SKM-1 (cell line): ENCODE measurements around the gene CDX4.
"Not testable (repeated sequence)": the region's sequence is repeated elsewhere in the genome, so short reads cannot be mapped to it uniquely, and the experiment has no call there.

Experiments
- DNase-seq: peaks from one replicate; lab custom pipeline; 2025; ENCODE audit not compliant: unreplicated experiment; lab: John Stamatoyannopoulos, UW

CDX4 gene

GRCh38 chrX:73446831-73447230 is at the start of gene CDX4:
CDX4 (plus strand) TSS chrX:73447053; CDS start chrX:73447254, 201 bp downstream.
- no peak for DNase-seq

DNA sequence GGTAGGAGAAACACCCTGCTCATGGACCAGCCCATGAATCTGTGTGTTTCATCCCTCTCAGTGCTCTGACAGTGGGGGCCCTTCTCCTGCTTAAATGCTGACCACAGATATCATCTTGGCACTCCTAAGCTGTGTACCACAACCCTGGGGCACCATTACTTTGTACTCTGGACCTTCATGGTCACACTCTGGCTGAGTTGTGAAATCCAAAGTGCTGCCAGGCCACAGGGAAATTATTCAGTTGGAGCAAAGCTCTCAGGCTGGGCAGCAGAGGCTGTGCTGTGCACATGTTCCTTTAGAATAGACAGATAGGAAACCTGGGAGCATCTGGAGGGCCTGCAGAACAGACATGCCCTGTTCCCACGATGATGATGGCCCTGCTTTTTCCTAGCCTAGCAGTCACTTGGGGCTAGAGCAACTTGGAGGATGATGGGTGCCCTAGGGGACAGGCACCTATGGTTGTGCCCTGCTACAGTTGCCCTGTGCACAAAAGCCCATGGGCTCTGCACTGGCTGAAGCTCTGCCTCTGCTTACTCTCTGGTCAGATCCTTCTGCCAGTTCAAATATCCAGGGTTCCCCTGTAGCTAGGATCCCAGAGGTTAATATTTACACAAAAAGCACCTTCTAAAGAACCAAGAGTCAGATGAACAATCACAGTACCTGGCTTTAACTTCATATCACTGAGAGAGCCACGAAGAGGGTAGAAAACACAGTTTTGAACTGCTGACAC is 48.5 kb upstream of the CDX4 start:
- DNase-seq = no peak

GRCh38 chrX:73400136-73400748 is 46.6 kb upstream of the CDX4 start:
- DNase-seq = no peak

DNA sequence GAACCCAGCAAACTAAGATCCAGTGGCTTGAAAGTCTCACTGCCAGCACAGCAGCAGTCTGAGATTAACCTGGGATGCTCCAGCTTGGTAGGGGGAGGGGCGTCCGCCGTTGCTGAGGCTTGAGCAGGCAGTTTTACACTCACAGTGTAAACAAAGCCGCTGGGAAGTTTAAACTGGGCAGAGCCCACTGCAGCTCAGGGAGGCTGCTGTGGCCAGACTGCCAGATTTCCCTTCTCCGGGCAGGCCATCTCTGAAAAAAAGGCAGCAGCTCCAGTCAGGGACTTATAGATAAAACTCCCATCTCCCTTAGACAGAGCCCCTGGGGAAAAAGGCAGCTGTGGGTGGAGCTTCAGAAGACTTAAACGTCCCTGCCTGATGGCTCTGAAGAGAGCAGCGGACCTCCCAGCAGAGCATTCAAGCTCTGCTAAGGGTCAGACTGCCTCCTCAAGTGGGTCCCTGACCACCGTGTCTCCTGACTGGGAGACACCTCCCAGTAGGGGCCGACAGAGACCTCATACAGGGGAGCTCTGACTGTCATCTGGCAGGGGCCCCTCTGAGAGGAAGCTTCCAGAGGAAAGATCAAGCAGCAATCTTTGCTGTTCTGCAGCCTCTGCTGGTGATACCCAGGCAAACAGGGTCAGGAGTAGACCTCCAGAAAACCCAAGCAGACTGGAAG is 45.1 kb upstream of the CDX4 start:
- no peak for DNase-seq

DNA sequence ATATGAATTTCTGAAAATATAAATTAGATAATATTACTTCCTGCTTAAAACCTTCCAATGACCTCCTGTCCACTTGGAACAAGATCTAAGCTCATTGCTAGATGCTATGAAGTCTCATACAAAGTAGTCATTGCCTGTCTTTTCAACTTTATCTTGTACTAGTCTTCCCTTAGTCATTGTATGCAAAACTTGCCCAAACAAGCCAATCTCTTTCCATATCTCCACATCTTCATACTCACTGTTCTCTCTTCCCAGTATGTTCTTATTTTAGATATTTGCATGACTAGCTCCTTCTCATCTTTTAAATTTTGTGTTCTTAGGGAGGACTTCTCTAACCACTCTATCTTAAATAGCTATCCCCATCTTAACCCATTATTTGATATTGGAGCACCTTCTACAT is 33.9 kb upstream of the CDX4 start:
- no peak for DNase-seq

DNA sequence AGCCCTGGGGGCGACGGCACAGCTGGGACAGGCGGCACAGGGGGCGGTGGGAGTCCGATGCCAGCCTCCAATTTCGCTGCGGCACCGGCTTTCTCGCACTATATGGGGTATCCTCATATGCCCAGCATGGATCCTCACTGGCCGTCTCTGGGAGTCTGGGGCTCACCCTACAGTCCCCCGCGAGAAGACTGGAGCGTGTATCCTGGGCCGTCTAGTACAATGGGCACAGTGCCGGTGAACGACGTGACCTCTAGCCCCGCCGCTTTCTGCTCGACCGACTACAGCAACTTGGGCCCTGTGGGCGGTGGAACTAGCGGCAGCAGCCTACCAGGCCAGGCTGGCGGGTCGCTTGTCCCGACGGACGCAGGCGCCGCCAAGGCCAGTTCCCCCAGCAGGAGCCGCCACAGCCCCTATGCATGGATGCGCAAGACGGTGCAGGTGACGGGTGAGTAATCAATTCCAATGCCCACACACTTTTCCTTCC is 500 bp downstream of the CDX4 start:
- DNase-seq = no peak

DNA sequence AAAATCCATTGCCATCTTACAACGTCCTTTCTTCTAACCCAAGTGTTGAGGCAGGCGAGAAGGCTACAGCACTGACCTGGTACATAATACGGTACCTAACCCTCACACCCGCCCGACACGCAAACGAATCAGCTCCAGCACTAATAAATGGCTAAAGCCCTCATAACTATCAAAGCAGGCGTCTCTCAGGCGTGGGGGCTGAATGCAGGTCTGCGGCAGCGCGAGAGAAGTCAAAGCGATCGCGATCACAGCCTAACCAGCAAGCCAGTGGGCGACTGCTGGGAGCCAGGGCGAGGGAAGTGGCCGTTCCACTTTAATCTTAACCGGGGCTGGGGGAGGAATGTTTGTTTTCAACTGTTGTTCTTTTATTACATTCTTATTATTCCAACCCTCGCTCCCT is 1.5 kb downstream of the CDX4 start:
- DNase-seq = no peak

DNA sequence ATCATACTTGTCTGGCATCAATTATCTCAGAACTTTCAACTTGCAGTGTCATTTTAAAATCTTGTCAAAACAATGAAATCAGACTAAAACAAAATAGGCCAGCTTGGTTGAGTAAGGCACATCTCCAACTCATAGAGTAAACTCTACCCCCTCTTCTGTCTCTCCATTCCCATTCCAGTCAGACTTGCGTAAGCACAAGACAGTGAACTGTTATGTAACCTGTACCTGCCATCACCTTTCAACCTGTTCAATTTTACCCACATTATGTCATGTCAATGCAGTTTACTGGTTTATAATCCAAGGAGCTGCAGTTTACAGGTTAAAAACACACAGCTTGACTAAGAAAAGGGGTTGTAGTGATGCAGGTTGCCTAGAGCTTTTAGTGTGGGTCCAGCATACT is 8.3 kb downstream of the CDX4 start:
- no peak for DNase-seq

- DNase-seq = no peak
Measured at GRCh38 chrX:73457306-73457705, 10.5 kb downstream of the CDX4 start.

GRCh38 chrX:73468376-73468775 is 21.5 kb downstream of the CDX4 start:
- no peak for DNase-seq

- DNase-seq = no peak
Measured at GRCh38 chrX:73478961-73479360, 32.1 kb downstream of the CDX4 start.

GRCh38 chrX:73481521-73481920 is 34.7 kb downstream of the CDX4 start:
- DNase-seq = no peak

GRCh38 chrX:73490661-73491060 is 43.8 kb downstream of the CDX4 start:
- DNase-seq = no peak

- DNase-seq = not testable (repeated sequence)
Measured at GRCh38 chrX:73492178-73492577, 45.3 kb downstream of the CDX4 start.
